Left ventricle myocardium inferior (tissue), 1 donor: ENCODE data around the gene CATSPER3. TPM values are rescaled to one million over a fixed set of nuclear protein-coding genes. Genes with fewer than 3 reads are reported as not detected.

Source experiments
- DNase-seq: peaks from one replicate; pipeline ENCODE4 v3.0.0-alpha.2; 2020
- H3K27ac ChIP-seq: fragments of 200-600 bp; replicated peaks from 2 replicates; pipeline ENCODE4 v1.8.0; 2021
- H3K27me3 ChIP-seq: fragments of 200-600 bp; 2 replicates; pipeline ENCODE4 v1.8.0; 2021; ENCODE audit warnings: low read depth
- H3K36me3 ChIP-seq: fragments of 200-600 bp; 2 replicates; pipeline ENCODE4 v1.8.0; 2021
- H3K4me1 ChIP-seq: fragments of 200-600 bp; 2 replicates; pipeline ENCODE4 v1.8.0; 2021
- H3K4me3 ChIP-seq: fragments of 200-600 bp; 2 replicates; pipeline ENCODE4 v1.8.0; 2021; ENCODE audit warnings: mild to moderate bottlenecking, moderate library complexity
- H3K9me3 ChIP-seq: fragments of 200-600 bp; replicated peaks from 2 replicates; pipeline ENCODE4 v1.8.0; 2021
- CTCF ChIP-seq: fragments of 200-600 bp; IDR thresholded peaks from 2 replicates; pipeline ENCODE4 v1.8.0; 2021; ENCODE audit warnings: antibody characterized with exemption, mild to moderate bottlenecking, borderline replicate concordance
- intact Hi-C: fragments of 100-400 bp; cut with micrococcal nuclease; formaldehyde crosslinking; loops from one replicate; pipeline ENCODE4 v1.11.0; 2022
- total RNA-seq: library from RNA; stranded (reverse); fragmentation: NEBNext Ultra II Directional; extraction: Animal tissue kit (Norgen Biotek cat#: 25700); gene quantifications from one replicate; pipeline ENCODE4 v1.2.1, GENCODE V29; 2021
- donor health status: DM: no; HTN: yes; CAD: no; lungs with severe emphysema.

The CATSPER3 gene
- total RNA-seq, 1 donor from 2014 or later = 0.49 TPM

GRCh38 chr5:135015942-135016341 lies 48.2 kb downstream of the CATSPER3 start:
- no peaks in the 10 kb centered on the region for H3K27me3 ChIP-seq
- no peak for TF ChIP-seq CTCF
- H3K9me3 ChIP-seq = no peaks in the 10 kb centered on the region
- no peaks in the 10 kb centered on the region for H3K36me3 ChIP-seq
- intact Hi-C loops = no loop called here
- DNase-seq = no peak
- H3K4me3 ChIP-seq = no peak overlapping the region
- no peak overlapping the region for H3K27ac ChIP-seq
- H3K4me1 ChIP-seq = peaks cover 25% of the 10 kb centered on the region

GRCh38 chr5:135016861-135017290 lies 49.2 kb downstream of the CATSPER3 start:
- H3K27me3 ChIP-seq = no peaks in the 10 kb centered on the region
- peaks cover 25% of the 10 kb centered on the region for H3K4me1 ChIP-seq
- TF ChIP-seq CTCF = no peak
- no peak overlapping the region for H3K27ac ChIP-seq
- no peaks in the 10 kb centered on the region for H3K36me3 ChIP-seq
- DNase-seq = no peak
- intact Hi-C loops = no loop called here
- H3K9me3 ChIP-seq = no peaks in the 10 kb centered on the region
- no peak overlapping the region for H3K4me3 ChIP-seq

GRCh38 chr5:135018457-135018856 lies 50.8 kb downstream of the CATSPER3 start:
- intact Hi-C loops = no loop called here
- DNase-seq = no peak
- no peak for TF ChIP-seq CTCF

GRCh38 chr5:135019314-135019713 lies 51.6 kb downstream of the CATSPER3 start:
- Histone ChIP-seq H3K36me3 (no peaks in the 10 kb centered on the region), H3K27me3 (peaks cover 6% of the 10 kb centered on the region), H3K4me1 (peaks cover 6% of the 10 kb centered on the region), H3K9me3 (no peaks in the 10 kb centered on the region), H3K4me3 (no peak overlapping the region), H3K27ac (no peak overlapping the region)
- no peak for DNase-seq
- intact Hi-C loops = no loop called here
- TF ChIP-seq CTCF = no peak

More at GRCh38 chr5:135018457-135018856, 50.8 kb downstream of the CATSPER3 start:
- no peak overlapping the region for H3K4me3 ChIP-seq
- H3K9me3 ChIP-seq = no peaks in the 10 kb centered on the region
- no peaks in the 10 kb centered on the region for H3K27me3 ChIP-seq
- H3K4me1 ChIP-seq = peaks cover 14% of the 10 kb centered on the region
- no peaks in the 10 kb centered on the region for H3K36me3 ChIP-seq
- H3K27ac ChIP-seq = no peak overlapping the region

GRCh38 chr5:135020111-135020895 lies 52.6 kb downstream of the CATSPER3 start:
- no peak for DNase-seq
- Histone ChIP-seq H3K4me3 (no peak overlapping the region), H3K27ac (no peak overlapping the region)

More at GRCh38 chr5:135020111-135020895, 52.6 kb downstream of the CATSPER3 start:
- intact Hi-C loops = no loop called here
- H3K27me3 ChIP-seq = peaks cover 16% of the 10 kb centered on the region
- H3K9me3 ChIP-seq = no peaks in the 10 kb centered on the region
- H3K4me1 ChIP-seq = no peaks in the 10 kb centered on the region
- no peaks in the 10 kb centered on the region for H3K36me3 ChIP-seq
- no peak for TF ChIP-seq CTCF
